GM12878 (cell line): ENCODE data around the gene WHRN. TPM values are rescaled to one million over a fixed set of nuclear protein-coding genes. Genes with fewer than 3 reads are reported as not detected.

Experiments
- ASH2L ChIP-seq: fragments of 300-600, 200-600 bp; sonication (generic); IDR thresholded peaks from 2 replicates; pipeline ENCODE4 v1.6.1; 2017; ENCODE audit warnings: low read depth, mild to moderate bottlenecking, borderline replicate concordance
- BACH1 ChIP-seq: fragments of 450-650 bp; IDR thresholded peaks from 2 replicates; pipeline ENCODE4 v1.6.1; 2017; ENCODE audit warnings: mild to moderate bottlenecking, borderline replicate concordance
- BHLHE40 ChIP-seq, 2 experiments: fragments of 450-650 bp in 1 of 2; IDR thresholded peaks; 2 replicates each; pipeline ENCODE4 v1.6.1; 2011 to 2017; ENCODE audit warnings: low read depth in 2 of 2, borderline replicate concordance in 1 of 2, improper control_type of control experiment in 1 of 2, low read length in 1 of 2, mild to moderate bottlenecking in 1 of 2
- CBFB ChIP-seq: IDR thresholded peaks from 2 replicates; pipeline ENCODE4 v1.6.1; 2016; ENCODE audit warnings: antibody characterized with exemption, low read depth
- CBX5 ChIP-seq: sonication (generic); IDR thresholded peaks from 2 replicates; pipeline ENCODE4 v1.6.1; 2016; ENCODE audit warnings: low read depth, moderate library complexity, mild to moderate bottlenecking, inconsistent platforms
- CHD4 ChIP-seq: fragments of 200-600 bp; sonication (generic); IDR thresholded peaks from 2 replicates; pipeline ENCODE4 v1.6.1; 2016; ENCODE audit warnings: mild to moderate bottlenecking
- FOS ChIP-seq: IDR thresholded peaks from 3 replicates; pipeline ENCODE4 v1.6.1; 2011; ENCODE audit warnings: borderline replicate concordance; ENCODE audit not compliant: insufficient read length; ENCODE audit errors: extremely low read depth
- HDAC2 ChIP-seq: fragments of 200-600 bp; sonication (generic); IDR thresholded peaks from 2 replicates; pipeline ENCODE4 v1.6.1; 2017
- HDAC6 ChIP-seq: fragments of 200-600 bp; sonication (generic); IDR thresholded peaks from one replicate; pipeline ENCODE4 v1.8.0; 2017; ENCODE audit warnings: antibody characterized with exemption; ENCODE audit not compliant: unreplicated experiment
- MEF2A ChIP-seq: IDR thresholded peaks from 2 replicates; pipeline ENCODE4 v1.6.1; 2011; ENCODE audit warnings: low read depth, mild to moderate bottlenecking, low read length, moderate library complexity; ENCODE audit not compliant: insufficient read depth
- MEF2B ChIP-seq: fragments of 450-650 bp; IDR thresholded peaks from 2 replicates; pipeline ENCODE4 v1.6.1; 2018; ENCODE audit warnings: mild to moderate bottlenecking, moderate library complexity; ENCODE audit not compliant: partially characterized antibody, poor library complexity, severe bottlenecking
- MTA3 ChIP-seq: IDR thresholded peaks from 2 replicates; pipeline ENCODE4 v1.6.1; 2012; ENCODE audit warnings: low read length, inconsistent platforms, borderline replicate concordance
- STAT3 ChIP-seq: IDR thresholded peaks from 2 replicates; pipeline ENCODE4 v1.6.1; 2011; ENCODE audit warnings: low read depth, low read length, improper control_type of control experiment
- TCF12 ChIP-seq: IDR thresholded peaks from 2 replicates; pipeline ENCODE4 v1.6.1; 2011; ENCODE audit warnings: low read depth, mild to moderate bottlenecking, low read length
- ZNF622 ChIP-seq: fragments of 450-650 bp; IDR thresholded peaks from 2 replicates; pipeline ENCODE4 v1.6.1; 2017; ENCODE audit warnings: mild to moderate bottlenecking, inconsistent platforms
- polyA plus RNA-seq, 11 experiments: library from polyadenylated mRNA; depleted of rRNA in 4 of 11; unstranded in 6 of 11; stranded (reverse) in 5 of 11; fragments of >200 nt; fragmentation: Nextera tagmentation in 4 of 11; fragmentation: Illumina TruSeq in 1 of 11; extraction: Ambion mirVana in 4 of 11; extraction: Trizol in 1 of 11; gene quantifications; 1 replicate in 1 of 11; 2 replicates in 10 of 11; pipeline versions ENCODE4 v1.2.1 to v1.2.3, GENCODE V29; 2011 to 2016; ENCODE audit warnings: inconsistent platforms in 2 of 11, missing spikeins in 2 of 11, low read depth in 1 of 11
- total RNA-seq, 4 experiments: library from RNA; depleted of rRNA in 3 of 4; stranded (reverse); fragments of >200 nt in 3 of 4; fragmentation: Illumina TruSeq in 1 of 4; extraction: Trizol in 1 of 4; gene quantifications; 2 replicates each; pipeline versions ENCODE4 v1.2.1 to v1.2.3, GENCODE V29; 2013 to 2021
- TF ChIP-seq, protein P1 (sequence below): fragments of 450-650 bp; IDR thresholded peaks from 2 replicates; pipeline ENCODE4 v1.6.1; 2016; ENCODE audit warnings: mild to moderate bottlenecking
- TF ChIP-seq, protein P2 (sequence below): fragments of 450-650 bp; IDR thresholded peaks from 2 replicates; pipeline ENCODE4 v1.6.1; 2017; ENCODE audit warnings: mild to moderate bottlenecking, moderate library complexity
- TF ChIP-seq, protein P3 (sequence below): fragments of 450-650 bp; formaldehyde crosslinking; IDR thresholded peaks from 2 replicates; pipeline ENCODE4 v1.4.0; 2022; ENCODE audit warnings: mild to moderate bottlenecking, moderate library complexity
- TF ChIP-seq, protein P4 (sequence below): fragments of 450-650 bp; conservative IDR thresholded peaks from 2 replicates; pipeline ENCODE4 v1.6.1; 2017; ENCODE audit warnings: mild to moderate bottlenecking, moderate library complexity

Gene WHRN
- total and polyA plus RNA-seq, 10 of the 15 experiments (the other 5 are each of a cell fraction or from before 2014, with no cell fraction given): 0.04 to 18.2 (median 0.68) TPM; not detected in 1

DNA sequence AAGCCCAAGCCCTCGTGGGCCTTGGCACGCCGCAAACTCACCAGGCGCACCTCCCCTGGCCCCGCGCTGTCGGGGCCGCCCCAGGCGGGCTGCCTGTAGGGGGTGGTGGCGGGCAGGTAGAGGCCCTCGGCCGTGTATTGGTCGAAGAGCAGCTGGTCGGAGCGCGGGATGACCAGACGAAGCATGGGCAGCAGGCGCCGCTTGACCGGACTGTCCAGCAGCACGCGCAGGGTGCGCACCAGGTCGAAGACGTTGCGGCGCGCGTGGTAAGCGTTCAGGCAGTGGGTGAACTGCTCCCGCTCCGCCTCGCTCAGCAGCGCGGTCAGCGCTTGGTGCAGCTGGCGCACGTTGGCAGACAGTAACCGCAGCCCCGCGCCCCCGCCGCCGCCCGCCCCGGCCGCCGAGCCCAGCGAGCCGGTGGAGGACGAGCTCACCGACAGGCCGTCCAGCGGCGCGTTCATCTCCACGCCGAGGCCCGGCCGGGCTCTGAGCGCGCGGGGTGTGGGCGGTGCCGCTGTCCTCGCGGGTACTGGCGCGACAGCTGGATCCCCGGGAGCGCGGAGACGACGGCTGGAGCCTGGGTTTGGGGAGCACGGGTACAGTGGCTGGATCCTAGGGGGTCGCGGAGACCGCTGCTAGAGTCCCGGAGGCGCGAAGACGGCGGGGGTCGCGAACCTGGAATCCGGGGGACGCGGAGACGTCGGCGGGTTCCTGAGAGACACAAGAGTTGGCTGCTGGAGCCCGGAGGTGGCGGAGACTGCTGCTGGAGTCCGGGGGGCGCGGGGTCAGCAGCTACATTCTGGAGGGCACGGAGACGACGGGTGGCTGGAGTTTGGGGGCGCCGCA lies 709 bp downstream of the WHRN start (continued):
- TF ChIP-seq, protein P1, sequence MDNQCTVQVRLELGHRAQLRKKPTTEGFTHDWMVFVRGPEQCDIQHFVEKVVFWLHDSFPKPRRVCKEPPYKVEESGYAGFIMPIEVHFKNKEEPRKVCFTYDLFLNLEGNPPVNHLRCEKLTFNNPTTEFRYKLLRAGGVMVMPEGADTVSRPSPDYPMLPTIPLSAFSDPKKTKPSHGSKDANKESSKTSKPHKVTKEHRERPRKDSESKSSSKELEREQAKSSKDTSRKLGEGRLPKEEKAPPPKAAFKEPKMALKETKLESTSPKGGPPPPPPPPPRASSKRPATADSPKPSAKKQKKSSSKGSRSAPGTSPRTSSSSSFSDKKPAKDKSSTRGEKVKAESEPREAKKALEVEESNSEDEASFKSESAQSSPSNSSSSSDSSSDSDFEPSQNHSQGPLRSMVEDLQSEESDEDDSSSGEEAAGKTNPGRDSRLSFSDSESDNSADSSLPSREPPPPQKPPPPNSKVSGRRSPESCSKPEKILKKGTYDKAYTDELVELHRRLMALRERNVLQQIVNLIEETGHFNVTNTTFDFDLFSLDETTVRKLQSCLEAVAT: peak; percentile 68; the same call in 1 of the 2 replicates
- TF ChIP-seq MEF2A (no peak), CBX5 (no peak), MEF2B (no peak), HDAC2 (no peak), ASH2L (no peak), CHD4 (no peak), BACH1 (no peak), MTA3 (no peak), TCF12 (0 out of 2 replicates have a peak, but pooled peaks have one; percentile 8), STAT3 (no peak), CBFB (no peak), BHLHE40 (IDR thresholded peaks at IDR 0.05; ENCODE audit: borderline replicate concordance in 1 of 2, low read depth in 2 of 2, low read length in 1 of 2) (peak in 1 of 2 experiments; percentile 37; a peak in 1 of 4 replicates), ZNF622 (no peak), FOS (no peak), HDAC6 (no peak)
- TF ChIP-seq, protein P2, sequence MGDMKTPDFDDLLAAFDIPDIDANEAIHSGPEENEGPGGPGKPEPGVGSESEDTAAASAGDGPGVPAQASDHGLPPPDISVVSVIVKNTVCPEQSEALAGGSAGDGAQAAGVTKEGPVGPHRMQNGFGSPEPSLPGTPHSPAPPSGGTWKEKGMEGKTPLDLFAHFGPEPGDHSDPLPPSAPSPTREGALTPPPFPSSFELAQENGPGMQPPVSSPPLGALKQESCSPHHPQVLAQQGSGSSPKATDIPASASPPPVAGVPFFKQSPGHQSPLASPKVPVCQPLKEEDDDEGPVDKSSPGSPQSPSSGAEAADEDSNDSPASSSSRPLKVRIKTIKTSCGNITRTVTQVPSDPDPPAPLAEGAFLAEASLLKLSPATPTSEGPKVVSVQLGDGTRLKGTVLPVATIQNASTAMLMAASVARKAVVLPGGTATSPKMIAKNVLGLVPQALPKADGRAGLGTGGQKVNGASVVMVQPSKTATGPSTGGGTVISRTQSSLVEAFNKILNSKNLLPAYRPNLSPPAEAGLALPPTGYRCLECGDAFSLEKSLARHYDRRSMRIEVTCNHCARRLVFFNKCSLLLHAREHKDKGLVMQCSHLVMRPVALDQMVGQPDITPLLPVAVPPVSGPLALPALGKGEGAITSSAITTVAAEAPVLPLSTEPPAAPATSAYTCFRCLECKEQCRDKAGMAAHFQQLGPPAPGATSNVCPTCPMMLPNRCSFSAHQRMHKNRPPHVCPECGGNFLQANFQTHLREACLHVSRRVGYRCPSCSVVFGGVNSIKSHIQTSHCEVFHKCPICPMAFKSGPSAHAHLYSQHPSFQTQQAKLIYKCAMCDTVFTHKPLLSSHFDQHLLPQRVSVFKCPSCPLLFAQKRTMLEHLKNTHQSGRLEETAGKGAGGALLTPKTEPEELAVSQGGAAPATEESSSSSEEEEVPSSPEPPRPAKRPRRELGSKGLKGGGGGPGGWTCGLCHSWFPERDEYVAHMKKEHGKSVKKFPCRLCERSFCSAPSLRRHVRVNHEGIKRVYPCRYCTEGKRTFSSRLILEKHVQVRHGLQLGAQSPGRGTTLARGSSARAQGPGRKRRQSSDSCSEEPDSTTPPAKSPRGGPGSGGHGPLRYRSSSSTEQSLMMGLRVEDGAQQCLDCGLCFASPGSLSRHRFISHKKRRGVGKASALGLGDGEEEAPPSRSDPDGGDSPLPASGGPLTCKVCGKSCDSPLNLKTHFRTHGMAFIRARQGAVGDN: no peak; the same call in 1 of the 2 replicates
- TF ChIP-seq, protein P3, sequence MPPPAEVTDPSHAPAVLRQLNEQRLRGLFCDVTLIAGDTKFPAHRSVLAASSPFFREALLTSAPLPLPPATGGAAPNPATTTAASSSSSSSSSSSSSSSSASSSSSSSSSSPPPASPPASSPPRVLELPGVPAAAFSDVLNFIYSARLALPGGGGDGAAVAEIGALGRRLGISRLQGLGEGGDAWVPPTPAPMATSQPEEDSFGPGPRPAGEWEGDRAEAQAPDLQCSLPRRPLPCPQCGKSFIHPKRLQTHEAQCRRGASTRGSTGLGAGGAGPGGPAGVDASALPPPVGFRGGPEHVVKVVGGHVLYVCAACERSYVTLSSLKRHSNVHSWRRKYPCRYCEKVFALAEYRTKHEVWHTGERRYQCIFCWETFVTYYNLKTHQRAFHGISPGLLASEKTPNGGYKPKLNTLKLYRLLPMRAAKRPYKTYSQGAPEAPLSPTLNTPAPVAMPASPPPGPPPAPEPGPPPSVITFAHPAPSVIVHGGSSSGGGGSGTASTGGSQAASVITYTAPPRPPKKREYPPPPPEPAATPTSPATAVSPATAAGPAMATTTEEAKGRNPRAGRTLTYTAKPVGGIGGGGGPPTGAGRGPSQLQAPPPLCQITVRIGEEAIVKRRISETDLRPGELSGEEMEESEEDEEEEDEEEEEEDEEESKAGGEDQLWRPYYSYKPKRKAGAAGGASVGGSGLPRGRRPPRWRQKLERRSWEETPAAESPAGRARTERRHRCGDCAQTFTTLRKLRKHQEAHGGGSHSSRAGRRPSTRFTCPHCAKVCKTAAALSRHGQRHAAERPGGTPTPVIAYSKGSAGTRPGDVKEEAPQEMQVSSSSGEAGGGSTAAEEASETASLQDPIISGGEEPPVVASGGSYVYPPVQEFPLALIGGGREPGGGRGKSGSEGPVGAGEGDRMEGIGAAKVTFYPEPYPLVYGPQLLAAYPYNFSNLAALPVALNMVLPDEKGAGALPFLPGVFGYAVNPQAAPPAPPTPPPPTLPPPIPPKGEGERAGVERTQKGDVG (CRISPR knock-in tag): no peak
- TF ChIP-seq, protein P4, sequence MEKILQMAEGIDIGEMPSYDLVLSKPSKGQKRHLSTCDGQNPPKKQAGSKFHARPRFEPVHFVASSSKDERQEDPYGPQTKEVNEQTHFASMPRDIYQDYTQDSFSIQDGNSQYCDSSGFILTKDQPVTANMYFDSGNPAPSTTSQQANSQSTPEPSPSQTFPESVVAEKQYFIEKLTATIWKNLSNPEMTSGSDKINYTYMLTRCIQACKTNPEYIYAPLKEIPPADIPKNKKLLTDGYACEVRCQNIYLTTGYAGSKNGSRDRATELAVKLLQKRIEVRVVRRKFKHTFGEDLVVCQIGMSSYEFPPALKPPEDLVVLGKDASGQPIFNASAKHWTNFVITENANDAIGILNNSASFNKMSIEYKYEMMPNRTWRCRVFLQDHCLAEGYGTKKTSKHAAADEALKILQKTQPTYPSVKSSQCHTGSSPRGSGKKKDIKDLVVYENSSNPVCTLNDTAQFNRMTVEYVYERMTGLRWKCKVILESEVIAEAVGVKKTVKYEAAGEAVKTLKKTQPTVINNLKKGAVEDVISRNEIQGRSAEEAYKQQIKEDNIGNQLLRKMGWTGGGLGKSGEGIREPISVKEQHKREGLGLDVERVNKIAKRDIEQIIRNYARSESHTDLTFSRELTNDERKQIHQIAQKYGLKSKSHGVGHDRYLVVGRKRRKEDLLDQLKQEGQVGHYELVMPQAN: peak; percentile 70
